Kidney glomerular epithelial cell (primary cell): Measurements from ENCODE around the gene SYMPK.

Source experiments
- DNase-seq: peaks from one replicate; lab custom pipeline; 2025; lab: John Stamatoyannopoulos, UW

SYMPK gene

GRCh38 chr19:45781214-45782161 is 81.5 kb downstream of the SYMPK start:
- no peak for DNase-seq

GRCh38 chr19:45780448-45781213 is 82.3 kb downstream of the SYMPK start:
- no peak for DNase-seq

DNA sequence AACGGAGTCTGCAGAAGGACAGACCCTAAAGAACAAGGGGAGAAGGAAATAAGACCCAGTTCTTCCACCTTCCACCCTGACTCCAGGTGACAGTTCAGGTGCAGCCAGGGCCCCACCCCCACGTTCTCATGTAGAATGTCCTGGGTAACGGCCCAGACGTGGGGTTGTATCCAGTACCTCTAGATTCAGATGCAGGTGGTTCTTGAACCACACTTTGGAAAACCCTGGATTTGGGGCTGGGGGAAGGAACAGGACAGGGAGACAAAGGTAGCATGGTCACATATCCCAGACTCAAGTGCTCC is 82.8 kb downstream of the SYMPK start:
- no peak for DNase-seq

- peak; percentile 29 for DNase-seq
Measured at GRCh38 chr19:45779231-45780145, 83.5 kb downstream of the SYMPK start.

- no peak for DNase-seq
Measured at GRCh38 chr19:45778010-45778661, 84.8 kb downstream of the SYMPK start.

- DNase-seq, result no peak
Measured at GRCh38 chr19:45777395-45777961, 85.5 kb downstream of the SYMPK start.

DNA sequence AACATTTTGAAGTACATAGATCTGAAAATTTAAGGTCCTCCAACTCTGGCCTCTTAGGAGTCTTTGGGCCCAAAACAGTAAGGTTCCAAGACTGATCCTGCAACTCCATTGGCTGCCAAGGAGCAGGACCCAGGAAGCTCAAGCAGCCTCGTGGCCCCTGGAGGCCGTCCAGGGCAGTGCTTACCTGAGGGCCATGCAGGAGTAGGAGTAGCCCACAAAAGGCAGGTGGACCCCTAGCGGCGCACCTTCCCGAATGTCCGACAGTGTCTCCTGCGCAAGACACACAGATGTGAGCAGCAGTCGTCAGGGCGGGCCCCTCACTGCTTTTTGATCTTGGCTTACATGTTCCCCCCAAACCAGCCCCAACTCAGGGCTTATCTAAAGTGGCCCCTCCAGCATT is 88.2 kb downstream of the SYMPK start:
- DNase-seq, result no peak

DNA sequence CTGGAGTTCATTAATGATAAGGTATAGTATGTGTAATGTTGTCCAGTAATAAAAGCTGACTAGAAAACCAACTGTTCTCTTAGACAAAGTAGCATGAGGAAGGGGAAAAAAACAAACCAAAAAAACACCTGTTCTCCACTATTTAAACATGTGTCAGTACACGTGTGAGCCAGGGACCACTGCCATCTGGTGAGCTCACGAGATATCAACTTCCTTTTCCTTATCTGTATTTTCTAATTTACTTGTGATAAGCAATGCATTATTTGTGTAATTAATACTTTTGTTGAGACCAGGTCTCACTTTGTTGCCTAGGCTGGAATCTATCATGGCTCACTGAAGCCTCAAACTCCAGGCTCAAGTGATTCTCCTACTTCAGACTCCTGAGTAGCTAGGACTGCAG is 89.6 kb downstream of the SYMPK start:
- no peak for DNase-seq

- no peak for DNase-seq
Measured at GRCh38 chr19:45772912-45773311, 90.0 kb downstream of the SYMPK start.

DNA sequence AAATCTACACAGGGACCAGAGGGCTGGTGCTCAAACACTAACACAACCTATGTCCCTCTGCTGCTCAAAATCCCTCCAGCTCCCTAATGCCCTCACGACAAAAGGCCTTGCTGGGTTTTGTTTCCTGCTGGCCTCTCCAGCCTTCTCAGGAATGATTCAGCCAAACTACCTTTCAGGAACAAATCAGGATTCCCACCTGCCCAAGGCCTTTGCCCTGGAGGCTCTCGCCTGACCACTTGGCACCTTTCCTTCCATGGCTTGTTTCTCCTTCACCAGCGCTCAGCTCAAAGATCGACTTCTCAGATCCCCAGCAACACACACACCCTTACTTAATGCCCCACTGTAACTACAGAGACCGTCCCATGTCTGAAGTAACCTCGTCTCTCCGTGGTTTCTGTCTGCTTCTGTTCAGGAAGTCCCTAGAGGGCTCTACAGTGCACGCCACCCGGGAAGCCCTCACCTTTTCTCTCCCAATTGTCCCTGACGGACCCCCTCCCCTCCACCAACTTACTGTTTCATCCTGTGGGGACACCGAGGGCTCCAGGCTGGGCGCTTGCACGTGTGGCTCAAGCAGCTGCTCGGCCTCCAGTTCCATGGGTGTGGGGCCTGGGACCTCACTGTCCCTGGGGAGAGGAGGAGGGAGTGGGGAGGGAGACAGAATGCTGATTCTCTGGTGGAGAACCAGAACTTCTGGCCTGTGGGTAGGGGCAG is 90.7 kb downstream of the SYMPK start:
- no peak for DNase-seq

DNA sequence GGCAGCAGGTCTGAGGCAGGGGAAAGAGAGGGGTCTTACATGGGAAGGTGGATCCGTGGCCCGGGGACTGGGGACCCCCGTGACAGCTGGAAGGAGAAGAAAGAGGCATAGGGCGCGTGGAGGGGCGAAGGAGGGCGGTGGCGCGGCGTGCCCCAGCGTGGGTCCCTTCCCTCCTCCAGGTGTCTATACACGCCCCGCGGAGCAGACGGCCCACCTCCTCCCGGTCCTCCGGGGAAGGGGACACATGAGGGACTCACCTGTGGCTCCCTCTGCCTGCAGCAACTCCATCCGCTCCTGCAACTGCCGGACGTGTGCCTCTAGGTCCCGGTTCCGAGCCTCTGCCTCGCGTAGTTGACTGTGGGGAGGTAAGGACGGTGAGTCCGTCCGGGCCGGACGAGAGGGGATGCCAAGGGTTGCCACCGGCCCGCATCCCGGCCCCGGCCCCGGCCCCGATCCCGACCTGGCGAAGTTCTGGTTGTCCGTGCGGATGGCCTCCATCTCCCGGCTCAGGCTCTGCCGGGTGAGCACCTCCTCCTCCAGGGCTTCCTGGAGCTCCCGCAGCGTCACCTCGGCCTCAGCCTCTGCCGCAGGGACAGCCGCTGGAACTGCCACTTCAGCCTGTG is 91.5 kb downstream of the SYMPK start:
- DNase-seq, result no peak

- DNase-seq, result peak; percentile 93
Measured at GRCh38 chr19:45770192-45771101, 92.5 kb downstream of the SYMPK start.

- DNase-seq, result no peak
Measured at GRCh38 chr19:45769821-45770191, 93.1 kb downstream of the SYMPK start.

- peak; percentile 89 for DNase-seq
Measured at GRCh38 chr19:45768984-45769782, 93.8 kb downstream of the SYMPK start, which contains the start of gene SIX5. Gene SIX5 (minus strand): TSS chr19:45769252. CDS start chr19:45768844, 408 bp downstream.

DNA sequence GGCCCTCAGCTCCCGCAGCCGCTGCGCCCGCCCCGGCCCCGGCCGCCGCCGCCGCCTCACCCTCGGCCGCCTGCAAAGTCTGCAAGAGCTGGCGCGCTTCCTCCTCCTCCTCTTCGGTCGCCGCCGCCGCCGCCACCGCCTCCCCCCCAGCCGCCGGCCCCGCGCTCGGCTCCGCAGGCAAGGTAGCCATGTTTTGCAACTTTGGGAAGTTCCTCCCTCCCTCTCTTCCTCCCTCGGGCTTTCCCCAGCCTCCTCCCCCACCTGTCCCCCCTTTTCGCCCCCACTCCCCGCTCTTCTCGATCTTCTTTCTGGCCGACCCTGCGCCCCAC is 94.3 kb downstream of the SYMPK start:
- no peak for DNase-seq

- peak; percentile 11 for DNase-seq
Measured at GRCh38 chr19:45767881-45768654, 94.9 kb downstream of the SYMPK start.

DNA sequence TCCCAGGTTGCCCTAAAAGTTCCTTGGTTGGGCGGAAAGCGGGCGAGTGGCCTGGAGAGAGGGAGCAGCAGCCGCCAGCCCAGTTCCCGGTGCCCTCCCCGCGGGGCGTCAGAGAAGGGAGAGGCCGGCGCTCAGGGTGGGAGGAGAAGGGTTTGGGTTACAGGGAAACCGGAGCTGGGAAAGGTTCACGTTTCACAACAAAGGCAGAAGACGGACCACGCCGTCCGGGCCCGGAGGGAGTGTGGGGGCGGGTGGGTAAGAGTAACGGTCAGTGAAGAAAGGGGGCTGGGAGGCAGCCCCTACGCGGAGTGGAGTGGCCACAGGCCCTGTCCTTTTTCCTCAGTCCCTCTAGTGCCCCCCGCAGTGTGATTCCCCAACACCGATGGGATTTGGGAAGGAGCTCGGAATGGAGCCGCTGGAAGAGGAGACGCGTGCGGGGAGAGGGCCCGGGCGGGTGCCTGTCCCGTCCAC is 95.5 kb downstream of the SYMPK start:
- peak; percentile 30 for DNase-seq
